ENCODE measurements around the gene ZNF586.

Gene ZNF586

DNA sequence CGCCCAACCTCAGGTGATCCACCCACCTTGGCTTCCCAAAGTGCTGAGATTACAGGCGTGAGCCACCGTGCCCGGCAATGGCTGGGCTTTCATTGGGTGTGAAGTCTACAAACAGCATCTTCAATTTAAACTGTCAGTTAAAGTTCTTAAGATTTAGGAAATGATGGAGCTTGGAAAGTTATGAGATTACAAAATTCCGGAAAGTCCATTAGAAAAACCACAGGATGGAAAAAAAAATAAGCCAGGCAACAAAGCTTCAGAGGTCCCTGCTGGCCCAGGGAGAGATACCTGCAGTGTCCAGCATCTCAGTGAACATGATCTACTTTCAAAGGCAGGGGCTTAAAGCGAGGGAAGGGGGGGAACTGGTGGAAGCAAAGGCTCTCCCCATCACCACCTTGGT lies 56.0 kb downstream of the ZNF586 start:
- DNase-seq, result no peak

DNA sequence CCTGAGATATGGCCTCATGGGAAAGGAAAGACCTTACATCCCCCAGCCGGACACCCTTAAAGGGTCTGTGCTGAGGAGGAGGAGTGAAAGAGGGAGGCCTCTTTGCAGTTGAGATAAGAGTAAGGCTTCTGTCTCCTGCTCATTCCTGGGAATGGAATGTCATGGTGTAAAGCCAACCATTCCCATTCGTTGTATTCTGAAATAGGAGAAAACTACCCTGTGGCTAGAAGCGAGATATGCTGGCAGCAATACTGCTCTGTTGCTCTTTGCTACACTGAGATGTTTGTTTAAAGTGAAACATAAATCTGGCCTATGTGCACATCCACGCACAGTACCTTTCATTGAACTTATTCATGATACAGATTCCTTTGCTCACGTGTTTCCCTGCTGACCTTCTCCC lies 59.8 kb downstream of the ZNF586 start:
- DNase-seq, result no peak

DNA sequence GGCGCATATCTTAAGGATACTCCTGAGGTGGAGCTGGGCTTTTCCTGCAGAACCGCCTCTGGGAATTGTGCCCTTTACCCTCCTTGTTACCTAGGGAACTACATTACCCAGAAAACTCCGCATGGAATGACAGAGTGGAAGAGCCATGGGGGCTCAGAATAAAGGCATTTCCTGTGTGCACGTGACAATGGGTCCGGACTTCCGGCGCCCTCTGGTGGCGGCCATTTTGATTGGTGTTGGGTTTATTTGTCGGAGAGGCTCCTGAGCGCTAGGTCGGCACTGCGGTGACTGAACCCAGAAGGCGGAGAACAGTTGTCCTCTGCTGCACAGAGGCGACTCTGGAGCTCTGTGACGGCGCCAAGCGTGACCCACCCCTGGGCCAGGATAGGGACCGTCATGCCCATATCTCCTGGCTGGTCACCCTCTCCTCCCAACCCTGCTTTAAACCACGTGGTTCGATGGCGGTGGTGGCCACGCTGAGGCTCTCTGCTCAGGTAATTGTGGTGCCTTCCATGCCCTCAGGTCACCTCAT lies 60.7 kb downstream of the ZNF586 start, which contains the start of gene ZNF587B:
Gene ZNF587B, plus strand, starts transcription at position 229 of the 532 bp plus-strand sequence. Its CDS starts 230 bp downstream, at position 459.
- DNase-seq, result peak; percentile 10 to 18
